Activated B cell treated with CpG ODN at 0.5 μM for 24 hours (primary cell): ENCODE results near the gene CHST12. TPM values are rescaled to one million over a fixed set of nuclear protein-coding genes. Genes with fewer than 3 reads are reported as not detected.

ENCODE experiments used
- ATAC-seq: fragments of 200-7000 bp; cut with Tn5 transposase; one replicate; pipeline ENCODE4 v1.10.0; 2021; ENCODE audit warnings: low read depth, mild to moderate bottlenecking, moderate library complexity
- CTCF ChIA-PET: fragments of 350-600 bp; sonication (Branson Sonifier 250); formaldehyde crosslinking; loops from one replicate; lab custom pipeline; 2021; ENCODE audit warnings: antibody characterized with exemption; lab: Charles Lee
- POLR2A ChIA-PET: fragments of 350-600 bp; sonication (Branson Sonifier 250); formaldehyde crosslinking; loops from one replicate; lab custom pipeline; 2021; ENCODE audit warnings: antibody characterized with exemption; lab: Charles Lee
- DNase-seq: peaks from one replicate; pipeline ENCODE4 v3.0.0; 2022
- H3K27ac Mint-ChIP-seq: one replicate; pipeline ENCODE4 v1.8.0; 2020; ENCODE audit warnings: mixed read lengths
- H3K27me3 Mint-ChIP-seq: one replicate; pipeline ENCODE4 v1.8.0; 2021; ENCODE audit warnings: mixed read lengths
- H3K36me3 Mint-ChIP-seq: one replicate; pipeline ENCODE4 v1.8.0; 2021; ENCODE audit warnings: low read depth, mixed read lengths
- H3K4me1 Mint-ChIP-seq: one replicate; pipeline ENCODE4 v1.8.0; 2021; ENCODE audit warnings: mixed read lengths
- H3K4me3 Mint-ChIP-seq: one replicate; pipeline ENCODE4 v1.8.0; 2020; ENCODE audit warnings: mild to moderate bottlenecking, mixed read lengths
- H3K9me3 Mint-ChIP-seq: one replicate; pipeline ENCODE4 v1.8.0; 2020; ENCODE audit warnings: mixed read lengths
- CTCF ChIP-seq: fragments of 200-600 bp; IDR thresholded peaks from one replicate; pipeline ENCODE4 v1.8.0; 2022; ENCODE audit warnings: antibody characterized with exemption, mild to moderate bottlenecking
- intact Hi-C: fragments of 100-400 bp; cut with micrococcal nuclease; formaldehyde crosslinking; loops from one replicate; pipeline ENCODE4 v1.15.1; 2024
- total RNA-seq: library from RNA; stranded (reverse); gene quantifications from 2 replicates; pipeline ENCODE4 v1.2.3, GENCODE V29; 2022

CHST12 gene
- total RNA-seq, 1 donor from 2014 or later = 14.4 TPM

- Mint-ChIP-seq H3K36me3 (peaks cover 7% of the 10 kb centered on the region), H3K4me3 (no peak overlapping the region), H3K4me1 (peaks cover 21% of the 10 kb centered on the region), H3K9me3 (no peaks in the 10 kb centered on the region), H3K27me3 (no peaks in the 10 kb centered on the region), H3K27ac (no peak overlapping the region)
- CTCF ChIA-PET = no interaction called here
- ATAC-seq (no peak), DNase-seq (no peak)
- POLR2A ChIA-PET = interaction anchor here (0.6 kb wide), 1 partner anchor 21 kb away, joined by 3 read pairs; no protein-coding TSS in a partner anchor
- no peak for TF ChIP-seq CTCF
- intact Hi-C loops = no loop called here
Measured at GRCh38 chr7:2417981-2418481, 14.6 kb downstream of the CHST12 start.

- ChIA-PET CTCF (no interaction called here), POLR2A (interaction anchor here (0.7 to 1.3 kb wide), 6 partner anchors 14 to 1108 kb away, joined by 4 to 7 read pairs (median 6); no protein-coding TSS in a partner anchor)
- intact Hi-C loops = no loop called here
- H3K4me1 Mint-ChIP-seq = peaks cover 22% of the 10 kb centered on the region
- TF ChIP-seq CTCF = no peak
- no peak for DNase-seq
- no peak overlapping the region for H3K27ac Mint-ChIP-seq
- H3K36me3 Mint-ChIP-seq = peaks cover 9% of the 10 kb centered on the region
- no peaks in the 10 kb centered on the region for H3K9me3 Mint-ChIP-seq
- H3K4me3 Mint-ChIP-seq = no peak overlapping the region
- no peak for ATAC-seq
- no peaks in the 10 kb centered on the region for H3K27me3 Mint-ChIP-seq
Measured at GRCh38 chr7:2420216-2420933, 17.0 kb downstream of the CHST12 start.

GRCh38 chr7:2421943-2422310, 18.5 kb downstream of the CHST12 start:
- ChIA-PET POLR2A (interaction anchor here (0.6 to 0.7 kb wide), 2 partner anchors 16 to 223 kb away, joined by 3 read pairs; no protein-coding TSS in a partner anchor), CTCF (no interaction called here)
- DNase-seq = no peak
- no peak for ATAC-seq
- intact Hi-C loops = no loop called here
- Mint-ChIP-seq H3K9me3 (no peaks in the 10 kb centered on the region), H3K4me1 (peaks cover 15% of the 10 kb centered on the region), H3K27me3 (no peaks in the 10 kb centered on the region), H3K4me3 (no peak overlapping the region), H3K27ac (no peak overlapping the region), H3K36me3 (peaks cover 3% of the 10 kb centered on the region)
- no peak for TF ChIP-seq CTCF

- H3K36me3 Mint-ChIP-seq = peaks cover 4% of the 10 kb centered on the region
- no peak for TF ChIP-seq CTCF
- DNase-seq (no peak), ATAC-seq (no peak)
- no peak overlapping the region for H3K27ac Mint-ChIP-seq
- H3K9me3 Mint-ChIP-seq = peaks cover under 1% of the 10 kb centered on the region
- intact Hi-C loops = no loop called here
- no peak overlapping the region for H3K4me3 Mint-ChIP-seq
- peaks cover 9% of the 10 kb centered on the region for H3K4me1 Mint-ChIP-seq
- ChIA-PET POLR2A (no interaction called here), CTCF (no interaction called here)
- no peaks in the 10 kb centered on the region for H3K27me3 Mint-ChIP-seq
Measured at GRCh38 chr7:2425749-2426148, 22.3 kb downstream of the CHST12 start.

GRCh38 chr7:2431260-2431867, 28.0 kb downstream of the CHST12 start:
- Mint-ChIP-seq H3K4me3 (no peak overlapping the region), H3K4me1 (no peaks in the 10 kb centered on the region), H3K27ac (no peak overlapping the region), H3K36me3 (peaks cover 35% of the 10 kb centered on the region), H3K9me3 (peaks cover 5% of the 10 kb centered on the region), H3K27me3 (no peaks in the 10 kb centered on the region)
- no peak for TF ChIP-seq CTCF
- POLR2A ChIA-PET = no interaction called here
- CTCF ChIA-PET = interaction anchor here (0.9 to 1.1 kb wide), 2 partner anchors 20 to 83 kb away, joined by 3 read pairs; no protein-coding TSS in a partner anchor
- ATAC-seq (peak; percentile 37), DNase-seq (no peak)
- intact Hi-C loops = no loop called here
